ENCODE results near the gene CEP170B. TPM values are rescaled to one million over a fixed set of nuclear protein-coding genes. Genes with fewer than 3 reads are reported as not detected.

CEP170B gene
- polyA plus RNA-seq, 2 of the 4 experiments (the other 2 are of a cell fraction): 4.5 to 13.5 TPM

DNA sequence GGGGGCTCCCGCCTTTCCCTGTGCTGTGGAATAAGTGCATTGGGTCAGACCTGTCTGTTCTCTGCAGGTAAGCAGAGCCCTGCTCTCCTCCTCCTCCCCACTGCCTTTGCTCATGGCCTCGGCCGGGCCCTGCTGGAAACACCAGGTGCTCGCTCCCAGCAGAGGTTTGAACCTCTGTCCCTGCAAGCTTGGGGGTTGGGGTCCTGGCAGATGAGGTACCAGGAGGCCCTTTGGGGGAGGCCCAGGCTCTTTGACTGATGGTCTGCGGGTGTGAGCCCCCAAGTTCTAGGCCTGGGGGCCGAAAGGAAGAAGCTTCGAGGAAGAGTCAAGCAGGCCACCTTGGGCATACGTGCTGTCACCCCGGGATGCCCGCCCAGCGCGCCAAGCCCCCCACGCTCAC, 22.1 kb upstream of the CEP170B start:
- no peak for TF ChIP-seq MAFK (IDR thresholded peaks at IDR 0.05; ENCODE audit: partially characterized antibody)
- no peak for TF ChIP-seq SREBF2 (IDR thresholded peaks at IDR 0.05)
- TF ChIP-seq KDM5A (IDR thresholded peaks at IDR 0.05): no peak
- TF ChIP-seq, protein P1, sequence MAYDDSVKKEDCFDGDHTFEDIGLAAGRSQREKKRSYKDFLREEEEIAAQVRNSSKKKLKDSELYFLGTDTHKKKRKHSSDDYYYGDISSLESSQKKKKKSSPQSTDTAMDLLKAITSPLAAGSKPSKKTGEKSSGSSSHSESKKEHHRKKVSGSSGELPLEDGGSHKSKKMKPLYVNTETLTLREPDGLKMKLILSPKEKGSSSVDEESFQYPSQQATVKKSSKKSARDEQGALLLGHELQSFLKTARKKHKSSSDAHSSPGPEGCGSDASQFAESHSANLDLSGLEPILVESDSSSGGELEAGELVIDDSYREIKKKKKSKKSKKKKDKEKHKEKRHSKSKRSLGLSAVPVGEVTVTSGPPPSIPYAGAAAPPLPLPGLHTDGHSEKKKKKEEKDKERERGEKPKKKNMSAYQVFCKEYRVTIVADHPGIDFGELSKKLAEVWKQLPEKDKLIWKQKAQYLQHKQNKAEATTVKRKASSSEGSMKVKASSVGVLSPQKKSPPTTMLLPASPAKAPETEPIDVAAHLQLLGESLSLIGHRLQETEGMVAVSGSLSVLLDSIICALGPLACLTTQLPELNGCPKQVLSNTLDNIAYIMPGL (CRISPR knock-in tag; IDR thresholded peaks at IDR 0.05; ENCODE audit: borderline replicate concordance): no peak
- TF ChIP-seq RAD21 (conservative IDR thresholded peaks at IDR 0.05 in 1 of 2, IDR thresholded peaks at IDR 0.05 in 1 of 2): no peak
- TF ChIP-seq ZNF302 (CRISPR knock-in tag; IDR thresholded peaks at IDR 0.05): no peak
- no peak for TF ChIP-seq JUN (IDR thresholded peaks at IDR 0.05)
- TF ChIP-seq SMC3 (IDR thresholded peaks at IDR 0.05): no peak
- TF ChIP-seq ZC3H11A (IDR thresholded peaks at IDR 0.05): no peak
- TF ChIP-seq, protein P2, sequence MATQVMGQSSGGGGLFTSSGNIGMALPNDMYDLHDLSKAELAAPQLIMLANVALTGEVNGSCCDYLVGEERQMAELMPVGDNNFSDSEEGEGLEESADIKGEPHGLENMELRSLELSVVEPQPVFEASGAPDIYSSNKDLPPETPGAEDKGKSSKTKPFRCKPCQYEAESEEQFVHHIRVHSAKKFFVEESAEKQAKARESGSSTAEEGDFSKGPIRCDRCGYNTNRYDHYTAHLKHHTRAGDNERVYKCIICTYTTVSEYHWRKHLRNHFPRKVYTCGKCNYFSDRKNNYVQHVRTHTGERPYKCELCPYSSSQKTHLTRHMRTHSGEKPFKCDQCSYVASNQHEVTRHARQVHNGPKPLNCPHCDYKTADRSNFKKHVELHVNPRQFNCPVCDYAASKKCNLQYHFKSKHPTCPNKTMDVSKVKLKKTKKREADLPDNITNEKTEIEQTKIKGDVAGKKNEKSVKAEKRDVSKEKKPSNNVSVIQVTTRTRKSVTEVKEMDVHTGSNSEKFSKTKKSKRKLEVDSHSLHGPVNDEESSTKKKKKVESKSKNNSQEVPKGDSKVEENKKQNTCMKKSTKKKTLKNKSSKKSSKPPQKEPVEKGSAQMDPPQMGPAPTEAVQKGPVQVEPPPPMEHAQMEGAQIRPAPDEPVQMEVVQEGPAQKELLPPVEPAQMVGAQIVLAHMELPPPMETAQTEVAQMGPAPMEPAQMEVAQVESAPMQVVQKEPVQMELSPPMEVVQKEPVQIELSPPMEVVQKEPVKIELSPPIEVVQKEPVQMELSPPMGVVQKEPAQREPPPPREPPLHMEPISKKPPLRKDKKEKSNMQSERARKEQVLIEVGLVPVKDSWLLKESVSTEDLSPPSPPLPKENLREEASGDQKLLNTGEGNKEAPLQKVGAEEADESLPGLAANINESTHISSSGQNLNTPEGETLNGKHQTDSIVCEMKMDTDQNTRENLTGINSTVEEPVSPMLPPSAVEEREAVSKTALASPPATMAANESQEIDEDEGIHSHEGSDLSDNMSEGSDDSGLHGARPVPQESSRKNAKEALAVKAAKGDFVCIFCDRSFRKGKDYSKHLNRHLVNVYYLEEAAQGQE (IDR thresholded peaks at IDR 0.05): no peak
- no peak for TF ChIP-seq FOXS1 (CRISPR knock-in tag; IDR thresholded peaks at IDR 0.05)
- no peak for TF ChIP-seq TP53 (CRISPR knock-in tag; IDR thresholded peaks at IDR 0.05)
- TF ChIP-seq, protein P3, sequence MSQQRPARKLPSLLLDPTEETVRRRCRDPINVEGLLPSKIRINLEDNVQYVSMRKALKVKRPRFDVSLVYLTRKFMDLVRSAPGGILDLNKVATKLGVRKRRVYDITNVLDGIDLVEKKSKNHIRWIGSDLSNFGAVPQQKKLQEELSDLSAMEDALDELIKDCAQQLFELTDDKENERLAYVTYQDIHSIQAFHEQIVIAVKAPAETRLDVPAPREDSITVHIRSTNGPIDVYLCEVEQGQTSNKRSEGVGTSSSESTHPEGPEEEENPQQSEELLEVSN (IDR thresholded peaks at IDR 0.05; ENCODE audit: borderline replicate concordance, low read depth): no peak
- TF ChIP-seq HOXB13 (CRISPR knock-in tag; IDR thresholded peaks at IDR 0.05; ENCODE audit: low read depth): no peak
- TF ChIP-seq EHMT2 (IDR thresholded peaks at IDR 0.05; ENCODE audit: low read depth): no peak
- TF ChIP-seq FOSL2 (IDR thresholded peaks at IDR 0.05): no peak
- no peak for TF ChIP-seq FOSL2 (CRISPR knock-in tag; IDR thresholded peaks at IDR 0.05)
- TF ChIP-seq, protein P4, sequence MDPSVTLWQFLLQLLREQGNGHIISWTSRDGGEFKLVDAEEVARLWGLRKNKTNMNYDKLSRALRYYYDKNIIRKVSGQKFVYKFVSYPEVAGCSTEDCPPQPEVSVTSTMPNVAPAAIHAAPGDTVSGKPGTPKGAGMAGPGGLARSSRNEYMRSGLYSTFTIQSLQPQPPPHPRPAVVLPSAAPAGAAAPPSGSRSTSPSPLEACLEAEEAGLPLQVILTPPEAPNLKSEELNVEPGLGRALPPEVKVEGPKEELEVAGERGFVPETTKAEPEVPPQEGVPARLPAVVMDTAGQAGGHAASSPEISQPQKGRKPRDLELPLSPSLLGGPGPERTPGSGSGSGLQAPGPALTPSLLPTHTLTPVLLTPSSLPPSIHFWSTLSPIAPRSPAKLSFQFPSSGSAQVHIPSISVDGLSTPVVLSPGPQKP (IDR thresholded peaks at IDR 0.05; ENCODE audit: low read depth, low read length): no peak
- TF ChIP-seq, protein P5, sequence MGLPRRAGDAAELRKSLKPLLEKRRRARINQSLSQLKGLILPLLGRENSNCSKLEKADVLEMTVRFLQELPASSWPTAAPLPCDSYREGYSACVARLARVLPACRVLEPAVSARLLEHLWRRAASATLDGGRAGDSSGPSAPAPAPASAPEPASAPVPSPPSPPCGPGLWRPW (IDR thresholded peaks at IDR 0.05): no peak
- no peak for TF ChIP-seq RNF2 (IDR thresholded peaks at IDR 0.05; ENCODE audit: borderline replicate concordance, low read depth)
- no peak for TF ChIP-seq POLR2A (IDR thresholded peaks at IDR 0.05; ENCODE audit: low read length)
- Histone ChIP-seq H3K27ac (no peak overlapping the region), H3K4me3 (no peak overlapping the region), H3K4me2 (no peak overlapping the region), H3K9me3 (peaks cover 4% of the 10 kb centered on the region; the same call in 2 of the 3 replicates), H3K4me1 (0 out of 3 replicates have a peak, but pooled peaks cover 5% of the 10 kb centered on the region)
- WGBS (ENCODE audit: missing lambda C conversion rate): 35% methylated on average over 4 of the region's 13 CpGs
- FAIRE-seq (no peak), DNase-seq (ENCODE audit: low read depth in 1 of 2, low spot score in 1 of 2) (no peak), ATAC-seq (no peak; a peak in 1 of 6 replicates)
- ChIA-PET CTCF (interaction anchor here (1.3 to 2.3 kb wide), 2 partner anchors 17 to 54 kb away, joined by 3 to 10 read pairs; no protein-coding TSS in a partner anchor), POLR2A (no interaction called here)
